IgD-negative memory B cell (primary cell): ENCODE measurements around the gene CHGA. TPM values are rescaled to one million over a fixed set of nuclear protein-coding genes. Genes with fewer than 3 reads are reported as not detected.

Source experiments
- H3K27ac Mint-ChIP-seq, 3 donors: one replicate each; pipeline ENCODE4 v1.8.0; 2020 to 2022; ENCODE audit warnings: mild to moderate bottlenecking in 3 of 3, mixed read lengths in 3 of 3, moderate library complexity in 1 of 3
- H3K27me3 Mint-ChIP-seq: one replicate; pipeline ENCODE4 v1.8.0; 2021; ENCODE audit warnings: mixed read lengths
- H3K36me3 Mint-ChIP-seq: one replicate; pipeline ENCODE4 v1.8.0; 2020; ENCODE audit warnings: mild to moderate bottlenecking, mixed read lengths
- H3K4me1 Mint-ChIP-seq, 3 donors: one replicate each; pipeline ENCODE4 v1.8.0; 2020 to 2022; ENCODE audit warnings: mixed read lengths in 3 of 3, mild to moderate bottlenecking in 1 of 3
- H3K4me3 Mint-ChIP-seq, 4 donors: one replicate each; pipeline ENCODE4 v1.8.0; 2020 to 2022; ENCODE audit warnings: mild to moderate bottlenecking in 4 of 4, mixed read lengths in 4 of 4, moderate library complexity in 3 of 4
- H3K9me3 Mint-ChIP-seq, 3 donors: one replicate each; pipeline ENCODE4 v1.8.0; 2020 to 2021; ENCODE audit warnings: mixed read lengths in 3 of 3, mild to moderate bottlenecking in 1 of 3
- polyA plus RNA-seq: library from polyadenylated mRNA; unstranded; fragments of 300-500 nt; fragmentation: Illumina TruSeq; gene quantifications from one replicate; pipeline ENCODE4 v1.2.3, GENCODE V29; 2021

The CHGA gene
- polyA plus RNA-seq, 1 donor from 2014 or later: 0.44 TPM

- Mint-ChIP-seq H3K4me3 (no peak overlapping the region), H3K36me3 (no peaks in the 10 kb centered on the region), H3K4me1 (no peaks in the 10 kb centered on the region), H3K27ac (no peak overlapping the region), H3K9me3 (peaks cover 5 to 10% (median 8%) of the 10 kb centered on the region in 3 donors), H3K27me3 (peaks cover 17% of the 10 kb centered on the region)
Observed at GRCh38 chr14:92895352-92895878, 27.5 kb upstream of the CHGA start.

- Mint-ChIP-seq H3K27ac (no peak overlapping the region), H3K27me3 (peaks cover 22% of the 10 kb centered on the region), H3K36me3 (no peaks in the 10 kb centered on the region), H3K4me1 (no peaks in the 10 kb centered on the region), H3K9me3 (peaks cover 3 to 10% (median 8%) of the 10 kb centered on the region in 3 donors), H3K4me3 (peak overlapping the region in 1 of 4 donors; percentile 39)
Observed at GRCh38 chr14:92897922-92898565, 24.9 kb upstream of the CHGA start.

GRCh38 chr14:92898566-92899131, 24.3 kb upstream of the CHGA start:
- H3K4me3 Mint-ChIP-seq: no peak overlapping the region
- H3K36me3 Mint-ChIP-seq: no peaks in the 10 kb centered on the region
- H3K27me3 Mint-ChIP-seq: peaks cover 26% of the 10 kb centered on the region
- H3K27ac Mint-ChIP-seq: no peak overlapping the region
- peaks cover 2 to 8% (median 7%) of the 10 kb centered on the region in 3 donors for H3K9me3 Mint-ChIP-seq
- H3K4me1 Mint-ChIP-seq: no peaks in the 10 kb centered on the region

DNA sequence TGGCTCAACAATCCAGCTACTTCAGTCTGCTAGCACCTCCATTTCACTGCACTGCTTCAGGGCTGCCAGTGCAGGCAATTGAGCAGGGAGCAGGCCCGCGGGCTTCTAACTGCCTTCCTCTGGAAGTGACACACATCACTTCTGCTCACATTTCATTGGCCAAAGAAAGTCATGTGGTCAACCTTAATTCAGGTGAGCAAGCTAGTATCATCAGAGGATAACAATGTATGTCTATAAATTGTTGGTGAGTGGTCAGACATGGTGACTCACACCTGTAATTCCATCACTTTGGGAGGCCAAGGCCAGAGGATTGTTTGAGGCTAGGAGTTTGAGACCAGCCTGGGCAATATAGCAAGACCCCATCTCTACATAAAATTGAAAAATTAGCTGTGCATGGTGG, 22.3 kb upstream of the CHGA start:
- Mint-ChIP-seq H3K4me3 (no peak overlapping the region), H3K27me3 (peaks cover 25% of the 10 kb centered on the region), H3K27ac (no peak overlapping the region), H3K9me3 (peaks cover 0 to 5% (median 2%) of the 10 kb centered on the region in 3 donors), H3K36me3 (no peaks in the 10 kb centered on the region), H3K4me1 (no peaks in the 10 kb centered on the region)

DNA sequence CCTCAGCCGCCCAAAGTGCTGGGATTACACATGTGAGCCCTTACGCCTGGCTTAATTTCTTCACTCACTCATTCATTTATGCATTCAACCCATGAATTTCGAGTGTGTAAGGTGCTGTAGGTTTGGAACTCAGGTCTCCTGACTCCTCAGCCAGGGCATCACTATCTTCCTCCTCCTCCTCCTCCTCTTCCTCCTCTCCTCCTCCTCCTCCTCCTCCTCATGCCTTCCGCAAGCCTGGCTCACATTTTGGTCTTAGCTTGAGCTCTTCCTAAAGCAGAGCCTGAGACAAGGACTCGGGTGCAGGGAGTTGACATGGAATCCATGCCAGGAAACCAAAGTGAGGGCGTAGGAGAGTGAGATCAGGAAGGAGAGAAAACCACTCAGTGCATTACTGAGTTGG, 20.8 kb upstream of the CHGA start:
- Mint-ChIP-seq H3K36me3 (no peaks in the 10 kb centered on the region), H3K4me1 (no peaks in the 10 kb centered on the region), H3K9me3 (peaks cover 0 to 5% (median 2%) of the 10 kb centered on the region in 3 donors), H3K27me3 (peaks cover 24% of the 10 kb centered on the region), H3K27ac (no peak overlapping the region), H3K4me3 (no peak overlapping the region)

- no peak overlapping the region for H3K27ac Mint-ChIP-seq
- H3K4me1 Mint-ChIP-seq: no peaks in the 10 kb centered on the region
- no peak overlapping the region for H3K4me3 Mint-ChIP-seq
- peaks cover 23% of the 10 kb centered on the region for H3K27me3 Mint-ChIP-seq
- H3K9me3 Mint-ChIP-seq: peaks cover 0 to 5% (median 2%) of the 10 kb centered on the region in 3 donors
- no peaks in the 10 kb centered on the region for H3K36me3 Mint-ChIP-seq
Observed at GRCh38 chr14:92902726-92903125, 20.2 kb upstream of the CHGA start.

GRCh38 chr14:92903359-92903758, 19.6 kb upstream of the CHGA start:
- H3K4me3 Mint-ChIP-seq: no peak overlapping the region
- no peak overlapping the region for H3K27ac Mint-ChIP-seq
- H3K4me1 Mint-ChIP-seq: no peaks in the 10 kb centered on the region
- H3K36me3 Mint-ChIP-seq: no peaks in the 10 kb centered on the region
- peaks cover 0 to 5% (median 0%) of the 10 kb centered on the region in 3 donors for H3K9me3 Mint-ChIP-seq
- peaks cover 17% of the 10 kb centered on the region for H3K27me3 Mint-ChIP-seq

DNA sequence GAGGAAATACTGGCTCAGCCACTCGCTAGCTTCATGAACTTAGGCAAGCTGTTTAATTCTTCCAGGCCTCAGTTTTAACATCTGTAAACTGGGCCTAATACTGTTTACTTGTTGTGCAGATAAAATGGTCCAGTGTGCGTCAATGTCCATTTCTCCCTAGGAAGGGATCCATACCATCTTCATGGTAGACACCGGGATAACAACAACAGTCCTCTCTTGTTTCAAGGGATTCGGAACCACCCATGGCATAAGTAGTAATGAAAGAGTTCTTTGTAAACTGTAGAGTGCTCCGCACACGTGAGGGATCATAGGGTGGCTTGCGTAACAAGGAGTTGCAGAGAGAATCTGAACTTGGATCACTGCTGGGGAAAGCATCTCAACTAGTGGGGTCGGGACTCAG, 17.3 kb upstream of the CHGA start:
- Mint-ChIP-seq H3K36me3 (peaks cover 2% of the 10 kb centered on the region), H3K4me1 (no peaks in the 10 kb centered on the region), H3K27ac (no peak overlapping the region), H3K9me3 (peaks cover 0 to 5% (median 2%) of the 10 kb centered on the region in 3 donors), H3K27me3 (peaks cover 17% of the 10 kb centered on the region), H3K4me3 (no peak overlapping the region)

DNA sequence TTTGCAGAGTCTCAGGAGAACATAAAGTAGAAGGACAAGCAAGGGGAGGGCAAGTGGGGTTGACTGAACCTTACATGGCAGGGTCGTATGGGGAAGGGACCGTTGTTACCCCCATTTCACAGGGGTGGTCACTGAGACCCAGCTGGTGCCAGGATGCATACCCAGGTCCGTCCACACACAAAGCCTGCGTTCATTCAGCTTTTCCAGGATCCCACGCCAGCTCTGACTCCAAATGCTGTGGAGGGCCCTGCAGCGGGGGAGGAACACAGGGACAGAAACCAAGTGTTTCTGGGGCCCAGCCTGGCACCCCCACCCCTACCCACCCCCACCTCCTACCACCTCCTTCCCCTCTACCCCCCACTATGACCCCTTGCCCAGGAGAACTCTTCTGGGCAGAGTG, 16.5 kb upstream of the CHGA start:
- H3K27ac Mint-ChIP-seq: no peak overlapping the region
- no peaks in the 10 kb centered on the region for H3K4me1 Mint-ChIP-seq
- H3K36me3 Mint-ChIP-seq: peaks cover 2% of the 10 kb centered on the region
- peaks cover 0 to 5% (median 2%) of the 10 kb centered on the region in 3 donors for H3K9me3 Mint-ChIP-seq
- H3K4me3 Mint-ChIP-seq: no peak overlapping the region
- peaks cover 17% of the 10 kb centered on the region for H3K27me3 Mint-ChIP-seq

DNA sequence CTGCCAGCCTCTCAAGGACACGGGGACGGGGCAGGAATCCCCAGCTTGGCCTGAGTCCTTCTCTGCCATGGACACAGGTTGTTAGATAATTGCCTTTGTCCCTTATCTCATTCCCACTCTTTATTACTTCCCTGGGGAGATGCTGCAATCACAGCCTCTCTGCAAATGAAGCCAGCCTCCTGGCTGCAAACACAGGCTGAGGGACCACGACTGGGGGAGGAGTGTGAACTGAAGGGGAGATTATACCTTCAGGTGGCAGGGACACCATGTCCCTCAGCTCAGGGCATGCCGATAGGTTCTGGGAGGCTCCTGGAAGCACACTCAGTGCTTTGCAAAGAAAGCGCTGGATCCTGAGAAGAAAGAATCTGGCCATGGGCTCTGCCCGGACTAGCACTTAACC, 16.1 kb upstream of the CHGA start:
- Mint-ChIP-seq H3K27me3 (peaks cover 17% of the 10 kb centered on the region), H3K36me3 (peaks cover 2% of the 10 kb centered on the region), H3K27ac (no peak overlapping the region), H3K4me1 (no peaks in the 10 kb centered on the region), H3K9me3 (peaks cover 0 to 5% (median 2%) of the 10 kb centered on the region in 3 donors), H3K4me3 (no peak overlapping the region)

GRCh38 chr14:92907316-92907911, 15.5 kb upstream of the CHGA start:
- H3K4me3 Mint-ChIP-seq: no peak overlapping the region
- H3K9me3 Mint-ChIP-seq: peaks cover 0 to 5% (median 2%) of the 10 kb centered on the region in 3 donors
- no peaks in the 10 kb centered on the region for H3K4me1 Mint-ChIP-seq
- H3K27me3 Mint-ChIP-seq: peaks cover 15% of the 10 kb centered on the region
- no peak overlapping the region for H3K27ac Mint-ChIP-seq
- H3K36me3 Mint-ChIP-seq: peaks cover 2% of the 10 kb centered on the region

GRCh38 chr14:92914087-92914656, 8.8 kb upstream of the CHGA start:
- H3K4me1 Mint-ChIP-seq: no peaks in the 10 kb centered on the region
- H3K9me3 Mint-ChIP-seq: peaks cover 0 to 10% (median 4%) of the 10 kb centered on the region in 3 donors
- no peak overlapping the region for H3K27ac Mint-ChIP-seq
- H3K36me3 Mint-ChIP-seq: peaks cover 2% of the 10 kb centered on the region
- H3K27me3 Mint-ChIP-seq: peaks cover 16% of the 10 kb centered on the region
- no peak overlapping the region for H3K4me3 Mint-ChIP-seq

DNA sequence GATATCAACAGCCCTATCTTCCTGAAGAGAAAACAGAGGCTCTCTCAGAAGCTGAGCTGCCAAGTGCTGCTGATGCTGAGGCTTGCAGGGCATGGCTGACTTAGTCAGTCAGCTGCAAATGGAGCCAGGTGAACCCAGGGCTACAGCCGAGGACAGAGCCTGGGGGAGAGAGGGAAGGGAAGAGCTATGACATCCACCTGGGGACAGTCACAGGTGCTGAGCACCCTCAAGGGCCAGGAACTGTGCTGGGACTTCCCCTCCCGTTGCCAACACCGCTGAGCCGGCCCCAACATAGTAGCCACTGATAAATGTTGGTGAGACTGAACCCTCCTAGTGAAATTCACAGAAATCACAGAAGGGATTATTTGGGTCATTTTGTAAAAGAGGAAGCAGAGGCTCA, 6.7 kb upstream of the CHGA start:
- peaks cover 15% of the 10 kb centered on the region for H3K27me3 Mint-ChIP-seq
- H3K4me1 Mint-ChIP-seq: no peaks in the 10 kb centered on the region
- H3K36me3 Mint-ChIP-seq: no peaks in the 10 kb centered on the region
- H3K4me3 Mint-ChIP-seq: no peak overlapping the region
- no peak overlapping the region for H3K27ac Mint-ChIP-seq
- H3K9me3 Mint-ChIP-seq: peaks cover 2 to 6% (median 2%) of the 10 kb centered on the region in 3 donors

DNA sequence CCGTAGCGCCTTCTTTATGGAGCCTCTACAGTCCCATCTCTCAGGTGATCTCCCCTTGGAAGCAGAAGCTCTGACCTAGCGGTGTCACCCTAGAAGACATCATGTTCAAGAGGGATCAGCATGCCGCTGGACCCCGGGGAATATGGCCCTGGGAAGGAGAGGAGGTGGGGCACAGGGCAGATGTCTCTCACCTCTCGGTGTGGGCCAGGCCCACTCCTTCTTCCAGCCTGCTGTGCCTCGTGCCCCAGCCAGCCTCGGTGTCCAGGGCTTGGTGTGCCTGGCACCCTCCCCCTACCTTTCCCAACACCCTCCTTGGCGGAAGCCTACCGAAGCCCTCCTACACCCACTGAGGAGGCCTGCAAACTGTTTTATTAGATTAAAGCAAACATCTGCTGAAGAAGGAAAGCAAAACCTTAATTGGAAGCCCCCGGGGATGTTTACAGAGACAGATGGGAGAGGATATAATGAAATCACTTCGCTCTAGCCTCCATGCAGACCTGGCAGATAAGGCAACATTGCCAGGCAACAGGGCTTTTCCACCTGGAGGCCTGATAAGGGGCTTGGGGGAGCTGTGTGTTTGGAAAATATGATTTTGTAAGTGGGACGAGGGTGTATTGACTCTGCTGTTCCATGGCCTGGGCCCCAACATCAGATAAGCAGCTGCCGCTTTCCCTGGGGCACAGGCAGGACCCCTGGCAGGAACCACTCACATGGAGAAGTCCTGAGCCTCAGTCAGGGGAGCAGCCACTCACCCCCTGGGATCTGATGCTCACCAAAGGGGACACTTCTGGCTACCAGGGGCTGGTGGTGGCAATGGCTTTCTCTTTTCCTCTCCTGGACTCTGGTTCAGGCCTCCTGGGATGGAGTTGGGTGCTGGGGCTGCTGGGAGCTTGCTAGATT, 5.7 kb upstream of the CHGA start:
- Mint-ChIP-seq H3K27ac (no peak overlapping the region), H3K27me3 (peaks cover 19% of the 10 kb centered on the region), H3K4me1 (no peaks in the 10 kb centered on the region), H3K9me3 (peaks cover 2 to 6% (median 2%) of the 10 kb centered on the region in 3 donors), H3K36me3 (no peaks in the 10 kb centered on the region), H3K4me3 (no peak overlapping the region)
